NCI-H2029 treated with DMSO at 0.1 percent for 48 hours (cell line): ENCODE data around the gene STYXL2.

Source experiments
- DNase-seq: peaks from one replicate; lab custom pipeline; 2025; lab: John Stamatoyannopoulos, UW

The STYXL2 gene

DNA sequence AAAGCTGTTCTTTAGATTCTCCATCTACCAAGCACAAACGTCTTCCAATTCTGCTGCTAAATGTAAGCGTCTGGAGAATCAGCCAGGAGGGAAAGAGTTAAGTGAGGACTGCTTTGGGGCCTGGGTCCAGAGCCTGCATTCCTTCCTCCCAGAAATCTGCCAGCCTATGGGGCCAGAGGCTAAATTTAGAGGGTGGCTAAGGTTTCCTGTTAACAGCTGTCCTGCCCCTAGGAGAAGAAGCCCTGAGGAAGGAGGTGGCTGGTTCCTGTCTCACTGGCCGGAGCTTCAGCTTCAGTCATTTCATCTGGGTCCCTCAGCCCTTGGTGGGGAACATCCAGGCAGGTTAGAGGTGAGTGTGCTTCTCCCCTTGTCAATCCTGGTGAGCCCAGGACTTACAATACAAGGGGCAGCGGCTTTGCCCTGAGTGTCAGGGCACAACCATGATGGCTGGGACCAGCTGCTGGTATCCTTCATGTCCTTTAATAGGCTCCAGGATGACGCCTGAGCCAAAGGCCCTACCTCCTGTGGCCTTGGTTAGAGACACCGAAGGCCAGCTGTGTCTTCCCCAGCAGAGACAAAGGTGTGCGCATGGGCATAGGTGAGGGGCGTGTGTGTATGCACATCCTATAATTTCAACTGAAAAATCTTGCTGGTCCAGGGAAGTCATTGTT lies at the start of gene STYXL2:
Gene STYXL2 (plus strand): TSS at position 230 of the 671 bp plus-strand sequence. CDS start 775 bp downstream, outside the sequence.
- DNase-seq = no peak

DNA sequence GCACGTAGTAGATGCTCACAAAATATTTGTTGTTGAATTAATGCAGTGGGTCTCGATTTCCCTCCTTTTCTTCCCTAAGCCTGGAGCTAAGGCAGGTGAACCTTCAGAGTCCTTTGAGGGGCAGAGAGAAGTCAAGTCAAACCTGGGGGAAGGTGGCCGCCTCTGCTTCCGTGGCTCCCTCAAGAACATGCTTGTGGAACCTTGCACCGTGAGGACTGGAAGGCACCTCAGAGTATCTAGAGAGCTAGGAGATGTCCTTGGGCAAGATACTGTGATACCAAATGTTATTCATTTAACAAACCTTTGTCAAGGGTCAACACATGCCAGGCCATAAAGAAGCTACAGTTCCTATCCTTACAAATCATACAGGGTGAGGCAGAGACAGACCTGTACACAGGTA lies 42.0 kb upstream of the STYXL2 start:
- no peak for DNase-seq

DNA sequence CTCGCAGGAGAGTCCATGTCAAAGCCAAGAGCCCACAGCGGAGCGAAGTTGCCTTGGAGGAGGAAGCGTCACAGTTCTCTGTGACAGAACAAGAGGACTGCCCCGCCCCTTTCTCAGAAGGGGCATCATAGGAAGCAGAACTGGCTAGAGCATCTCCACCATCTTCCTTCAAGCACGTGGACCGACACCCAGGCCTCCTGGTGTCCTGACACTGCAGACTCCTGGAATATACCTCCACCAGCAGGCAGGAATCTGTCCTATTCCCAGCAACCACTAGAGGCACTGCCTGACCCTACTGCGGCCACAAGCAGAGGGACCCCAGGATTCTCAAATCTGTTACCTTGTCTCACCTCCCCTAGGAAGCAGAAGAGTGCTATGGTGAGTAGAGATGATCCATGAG lies 41.5 kb upstream of the STYXL2 start:
- no peak for DNase-seq

DNA sequence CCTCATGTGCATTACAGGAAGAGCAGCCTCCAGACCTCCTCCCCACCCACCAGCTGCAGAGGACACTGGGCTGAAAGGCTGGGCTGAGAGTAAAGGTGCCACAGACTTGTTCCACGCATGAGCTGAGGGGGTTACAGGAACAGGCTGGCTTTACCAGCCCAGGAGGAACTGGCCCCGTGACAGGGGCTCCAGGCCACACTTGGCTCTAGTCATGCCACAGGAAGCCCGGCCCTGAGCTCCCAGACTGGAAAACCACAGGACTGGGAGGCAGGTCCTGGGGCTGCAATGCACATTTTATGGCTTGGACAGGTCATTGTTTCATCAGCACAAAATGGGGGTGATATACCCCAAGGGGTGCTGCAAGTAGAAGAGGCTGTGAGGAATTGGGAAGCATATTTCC lies 39.3 kb upstream of the STYXL2 start:
- no peak for DNase-seq

DNA sequence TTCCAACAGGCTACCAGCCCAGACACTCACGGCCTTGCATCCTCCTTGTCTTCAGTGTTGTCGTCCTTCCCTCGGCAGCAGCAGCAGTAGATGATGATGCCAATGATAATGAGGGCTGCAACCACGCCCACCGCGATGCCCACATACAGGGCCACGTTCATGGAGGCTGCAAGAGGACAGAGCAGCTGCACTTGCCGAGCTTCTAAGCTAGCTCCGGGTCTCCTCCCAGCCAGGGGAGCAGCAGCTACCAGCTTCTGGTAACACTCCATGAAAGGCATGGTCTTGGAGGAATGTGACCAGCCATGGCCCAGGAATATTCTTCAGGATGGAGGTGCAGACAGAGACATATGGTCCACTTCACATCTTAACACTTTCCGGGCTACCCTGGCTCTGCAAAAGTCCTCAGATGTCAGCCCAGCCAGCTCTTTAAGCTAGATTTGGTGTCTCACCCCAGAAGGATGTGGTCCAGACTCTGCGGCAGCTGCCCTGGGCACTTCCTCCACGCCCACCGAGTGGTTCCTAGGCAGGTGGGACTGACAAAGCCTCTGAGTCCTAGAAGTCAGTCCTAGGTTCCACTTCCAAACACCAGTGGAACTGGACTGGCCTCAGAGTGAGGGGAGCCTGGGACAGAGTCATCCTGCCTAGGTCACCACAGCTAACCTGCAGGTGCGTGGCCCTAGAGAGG lies 38.8 kb upstream of the STYXL2 start:
- no peak for DNase-seq

DNA sequence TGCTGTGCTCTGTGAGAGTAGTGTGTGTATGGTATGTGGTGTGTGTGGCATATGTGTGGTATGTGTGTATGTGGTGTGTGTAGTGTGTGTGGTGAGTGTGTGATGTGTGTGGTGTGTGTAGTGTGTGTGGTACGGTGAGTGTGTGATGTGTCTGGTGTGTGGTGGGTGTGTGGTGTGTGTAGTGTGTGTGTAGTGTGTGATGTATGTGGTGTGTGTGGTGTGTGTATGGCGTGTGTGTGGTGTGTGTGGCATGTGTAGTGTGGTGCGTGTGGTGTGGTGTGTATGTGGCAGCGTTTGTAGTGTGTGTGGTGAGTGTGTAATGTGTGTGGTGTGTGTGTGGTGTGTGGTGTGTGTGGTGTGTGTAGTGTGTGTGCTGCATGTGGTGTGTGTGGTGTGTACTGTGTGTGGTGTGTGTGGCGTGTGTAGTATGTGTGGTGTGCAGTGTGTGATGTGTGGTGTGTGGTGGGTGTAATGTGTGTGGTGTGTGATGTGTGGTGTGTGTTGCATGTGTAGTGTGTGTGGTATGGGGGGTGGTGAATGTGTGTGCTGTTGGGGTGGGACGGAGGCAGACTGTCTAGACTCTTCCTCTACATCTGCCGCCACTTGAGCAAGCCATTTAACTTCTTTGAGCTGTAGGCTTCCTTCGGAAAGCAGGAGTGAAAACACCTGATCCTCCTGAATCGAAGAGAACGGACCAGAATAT lies 37.2 kb upstream of the STYXL2 start:
- DNase-seq = no peak

DNA sequence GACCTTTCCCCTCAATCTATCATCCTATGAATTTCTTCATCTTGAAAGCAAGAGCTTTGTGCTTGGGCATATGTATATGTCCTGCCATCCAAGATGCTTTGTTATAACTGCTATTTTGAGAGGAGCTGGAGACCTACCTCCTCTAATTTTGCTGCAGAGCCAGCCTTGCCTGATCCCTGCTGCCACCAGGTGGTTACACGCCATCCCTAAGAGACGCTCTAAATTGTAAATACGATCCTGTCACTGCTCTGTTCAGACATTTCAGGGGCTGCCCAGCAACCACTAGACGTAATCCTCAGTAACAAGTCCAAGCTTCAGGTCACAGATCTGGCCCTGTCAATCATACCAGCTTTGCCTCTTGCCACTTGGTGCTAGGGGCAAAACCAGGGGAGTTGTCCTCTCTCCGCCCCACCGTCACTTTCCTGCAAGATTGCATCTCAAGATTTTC lies 36.6 kb upstream of the STYXL2 start:
- peak; percentile 0 for DNase-seq

DNA sequence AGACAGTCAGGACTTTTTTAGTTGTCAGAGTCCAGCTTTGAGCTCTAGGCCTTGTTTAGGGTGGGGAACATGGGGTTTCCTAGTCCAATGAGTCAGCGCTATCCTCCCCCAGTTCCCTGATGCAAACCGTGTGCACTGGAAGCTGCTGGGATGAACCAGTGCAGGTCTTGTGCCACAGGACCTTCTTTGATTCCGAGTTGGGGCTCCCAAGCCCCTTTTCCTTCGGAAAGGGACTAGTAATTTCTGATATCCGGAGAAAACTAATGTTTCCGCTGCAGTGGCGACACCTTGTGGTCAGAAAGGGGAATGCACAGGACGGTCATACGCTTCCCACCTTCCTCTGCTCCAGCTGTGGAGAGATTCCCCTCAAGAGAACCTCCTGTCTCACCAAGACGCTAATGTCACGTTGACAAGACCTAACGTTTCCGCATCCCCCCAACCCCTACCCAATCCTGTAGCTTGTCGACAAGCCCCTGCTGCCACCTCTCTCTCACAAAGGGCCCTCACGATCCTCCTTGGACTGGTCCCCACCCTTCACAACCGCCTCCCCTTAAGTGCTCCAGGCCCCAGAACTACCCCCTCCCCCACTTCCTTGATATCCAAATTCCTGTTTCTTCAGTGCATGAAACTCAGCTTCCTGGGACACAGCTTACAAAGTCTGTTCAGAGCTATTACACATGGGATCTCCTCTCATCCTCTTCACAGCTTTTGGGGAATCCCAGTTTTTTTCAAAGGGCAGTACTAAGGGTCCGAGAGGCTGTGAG lies 34.6 kb upstream of the STYXL2 start:
- peak; percentile 0 for DNase-seq

DNA sequence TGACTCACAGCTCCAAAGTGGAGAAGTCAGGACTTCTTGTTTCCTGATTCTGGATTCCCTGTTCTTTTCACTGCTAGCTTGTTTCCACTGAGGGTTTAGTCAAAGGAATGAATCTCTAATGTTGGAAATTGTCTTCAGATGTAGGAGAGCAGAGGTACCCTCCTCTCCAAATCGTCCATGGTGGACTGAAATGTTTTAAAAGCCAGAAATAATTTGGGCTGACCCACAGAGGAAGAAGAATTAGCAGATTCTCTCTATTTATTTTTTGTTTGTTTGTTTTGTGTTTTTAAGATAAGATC lies 34.1 kb upstream of the STYXL2 start:
- DNase-seq = no peak

DNA sequence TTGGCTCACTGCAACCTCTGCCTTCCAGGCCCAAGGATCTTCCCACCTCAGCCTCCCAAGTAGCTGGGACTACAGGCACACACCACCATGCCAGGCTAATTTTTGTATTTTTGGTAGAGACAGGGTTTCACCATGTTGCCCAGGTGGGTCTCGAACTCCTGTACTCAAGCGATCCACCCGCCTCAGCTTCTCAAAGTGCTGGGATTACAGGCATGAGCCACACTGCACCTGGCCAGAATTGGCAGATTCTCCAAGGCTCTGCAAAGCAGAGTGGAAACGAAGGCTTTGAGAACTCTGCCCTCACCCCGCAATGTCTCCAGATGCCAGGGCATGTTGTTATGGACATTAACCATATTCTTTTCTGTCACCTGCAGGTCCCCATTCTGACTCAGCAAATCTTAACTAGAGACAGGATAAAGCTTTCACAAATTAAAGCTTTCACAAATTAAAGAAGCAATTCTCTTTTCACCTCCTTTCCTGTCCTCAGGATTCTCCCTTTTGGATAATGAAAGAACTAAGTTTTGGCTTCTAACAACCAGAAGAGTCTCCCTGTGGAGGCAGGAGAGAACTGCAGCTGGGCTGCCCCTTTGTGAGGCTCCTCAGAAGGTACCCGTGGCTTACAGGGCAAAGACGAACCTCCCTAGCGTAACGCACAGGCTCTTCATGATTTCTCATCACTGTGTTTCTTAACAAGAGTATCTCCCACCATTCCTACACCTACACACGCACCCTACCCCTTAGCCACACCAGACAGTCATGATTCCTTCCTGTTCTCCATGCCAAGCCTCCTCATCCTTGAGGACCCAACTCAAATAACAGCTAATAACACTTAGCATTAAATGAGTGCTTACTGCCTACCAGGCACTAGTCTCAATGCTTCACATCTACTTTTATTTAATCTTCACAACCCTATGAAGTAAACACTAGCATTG lies 33.5 kb upstream of the STYXL2 start:
- no peak for DNase-seq

DNA sequence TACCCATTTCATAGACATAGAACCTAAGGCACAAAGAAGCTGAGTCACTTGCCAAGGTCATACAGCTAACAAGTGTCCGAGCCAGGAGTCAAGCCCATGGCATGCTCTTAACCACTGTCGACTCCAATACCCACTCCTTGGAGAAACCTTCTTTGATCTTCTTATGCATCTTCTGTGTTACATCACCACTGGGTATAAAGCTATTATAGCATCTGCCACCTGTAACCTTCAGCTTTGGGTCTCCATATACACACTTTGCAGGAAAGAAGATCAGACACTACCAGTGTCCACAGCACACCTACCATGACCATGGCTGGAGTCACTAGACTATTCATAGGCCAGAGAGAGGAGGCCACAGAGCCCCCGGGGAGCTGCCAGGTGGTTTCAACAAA lies 32.8 kb upstream of the STYXL2 start:
- no peak for DNase-seq

DNA sequence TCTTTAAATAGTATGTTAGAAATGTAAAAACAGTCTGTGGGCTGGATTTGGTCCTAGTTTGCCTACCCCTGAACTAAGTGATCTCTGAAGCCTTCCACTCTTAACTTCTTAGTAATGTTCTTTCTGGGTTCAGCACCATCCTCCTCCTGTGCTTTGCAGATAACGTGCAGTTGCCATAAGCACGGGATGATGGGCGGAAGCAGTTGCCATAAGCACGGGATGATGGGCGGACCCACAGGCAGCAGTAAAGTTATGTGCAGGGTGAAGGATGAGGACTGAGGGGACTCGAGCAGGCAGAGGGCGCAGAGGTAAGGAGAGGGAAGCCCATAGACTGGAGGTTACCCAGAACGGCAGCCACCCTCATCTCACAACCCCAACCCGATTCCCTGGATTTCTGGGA lies 29.3 kb upstream of the STYXL2 start:
- no peak for DNase-seq

DNA sequence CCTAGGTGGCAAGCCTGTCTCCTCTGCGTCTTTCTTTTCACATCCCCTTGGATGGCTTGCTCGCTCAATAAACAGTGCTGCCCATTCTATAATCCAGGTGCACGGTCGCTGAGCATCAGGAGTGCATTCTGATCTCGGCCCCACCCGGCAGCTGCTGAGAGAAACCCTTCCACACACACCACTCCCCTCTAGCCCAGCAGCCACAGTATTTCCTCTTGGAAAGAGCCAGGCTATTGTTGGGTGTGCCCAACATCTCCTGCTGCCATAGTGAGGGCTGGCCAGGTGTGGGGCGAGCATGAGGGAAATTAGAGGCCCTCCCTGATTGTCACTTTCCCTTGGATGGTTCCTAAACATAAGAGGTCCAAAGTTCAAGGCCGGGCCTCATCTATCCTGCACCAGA lies 28.4 kb upstream of the STYXL2 start:
- no peak for DNase-seq

DNA sequence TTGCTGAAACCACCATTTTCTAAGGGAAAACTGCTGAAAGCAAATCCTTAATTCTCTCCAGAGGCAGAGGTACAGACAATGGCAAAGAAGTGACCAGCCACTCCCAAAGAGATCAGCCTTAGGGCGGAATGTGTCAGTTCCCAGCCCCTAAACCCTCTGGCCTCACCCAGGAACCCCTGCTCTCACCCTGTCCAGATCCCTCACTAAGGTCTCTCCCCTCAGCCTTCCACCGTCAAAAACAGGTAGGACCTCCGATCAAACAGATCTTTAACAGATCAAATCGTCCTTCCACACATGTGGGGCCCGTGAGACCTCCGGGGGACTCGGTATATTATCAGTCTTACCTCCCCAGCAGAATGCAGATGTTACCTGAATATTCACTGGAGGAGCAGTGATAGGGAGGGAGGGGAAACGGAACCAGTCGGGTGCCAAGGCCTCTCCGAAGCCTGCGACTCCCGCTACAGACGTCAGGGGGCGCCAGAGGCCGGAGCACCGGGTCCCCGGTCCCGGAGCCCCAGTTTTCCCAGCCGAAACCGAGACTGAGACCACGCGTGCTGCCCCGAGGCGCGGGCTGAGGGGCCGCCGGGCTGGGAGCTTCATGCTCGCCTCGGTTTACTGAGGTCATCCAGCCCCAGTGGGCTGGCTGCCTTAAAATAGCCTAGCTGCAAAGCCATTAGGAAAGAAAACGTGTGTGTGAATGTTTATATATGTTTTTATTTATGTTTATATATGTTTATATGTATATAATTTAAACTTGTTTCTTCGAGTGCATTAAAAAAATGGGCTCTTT lies 27.3 kb upstream of the STYXL2 start:
- DNase-seq = no peak

DNA sequence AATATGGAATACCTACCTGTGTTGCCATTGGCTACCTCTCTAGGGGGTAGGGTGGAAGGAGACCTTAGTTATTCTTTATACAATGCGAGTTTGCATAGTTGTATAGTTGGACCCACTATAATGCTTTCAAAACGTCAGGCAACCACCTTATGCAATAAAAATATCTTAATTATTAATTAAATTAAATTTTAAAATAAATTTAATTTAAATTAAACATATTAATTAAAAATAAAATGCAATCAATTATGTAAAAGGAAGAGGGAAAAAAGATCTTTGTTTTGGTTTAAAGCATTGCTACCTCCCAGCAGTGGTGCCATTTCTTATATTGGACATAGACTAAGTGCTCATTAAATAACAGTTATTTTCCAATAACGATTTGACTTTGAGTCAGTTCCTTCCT lies 26.0 kb upstream of the STYXL2 start:
- DNase-seq = no peak

DNA sequence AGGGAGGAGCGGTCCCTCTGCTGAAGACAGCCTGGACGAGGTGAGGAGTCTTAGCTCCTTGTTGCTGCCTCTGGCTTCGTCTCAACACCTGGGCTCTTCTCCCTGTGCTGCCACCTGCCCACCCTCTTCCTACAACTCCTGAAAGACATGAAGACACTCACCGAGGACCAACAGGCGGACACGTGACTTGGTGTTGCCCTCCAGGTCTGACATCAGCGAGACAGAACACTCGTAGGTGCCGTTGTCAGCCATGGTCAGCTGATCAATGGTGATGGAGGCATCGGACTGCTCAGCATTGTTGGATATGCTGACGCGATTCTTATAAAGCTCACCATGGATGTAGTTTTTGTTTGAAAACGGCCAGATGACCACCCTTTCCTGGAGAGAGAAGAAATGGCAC lies 25.1 kb upstream of the STYXL2 start:
- no peak for DNase-seq

DNA sequence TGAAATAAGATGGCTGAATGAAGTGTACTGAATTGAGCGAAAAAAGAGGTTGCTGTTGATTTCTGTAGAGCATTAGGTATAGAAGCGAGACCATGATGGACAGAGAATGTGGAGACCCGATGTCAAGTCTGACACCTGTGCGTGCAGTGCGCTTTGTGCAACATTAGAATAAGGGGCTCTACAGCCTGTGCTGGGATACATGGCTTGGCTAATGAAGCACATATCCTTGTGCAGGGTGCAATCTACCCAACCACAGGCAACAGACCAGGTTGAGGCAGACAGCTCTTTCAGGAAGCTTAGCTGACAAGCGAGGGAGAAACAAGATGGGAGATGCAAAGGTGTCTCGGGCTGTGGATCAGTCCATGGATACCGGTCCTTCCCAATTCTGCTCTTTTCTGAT lies 22.6 kb upstream of the STYXL2 start:
- no peak for DNase-seq

DNA sequence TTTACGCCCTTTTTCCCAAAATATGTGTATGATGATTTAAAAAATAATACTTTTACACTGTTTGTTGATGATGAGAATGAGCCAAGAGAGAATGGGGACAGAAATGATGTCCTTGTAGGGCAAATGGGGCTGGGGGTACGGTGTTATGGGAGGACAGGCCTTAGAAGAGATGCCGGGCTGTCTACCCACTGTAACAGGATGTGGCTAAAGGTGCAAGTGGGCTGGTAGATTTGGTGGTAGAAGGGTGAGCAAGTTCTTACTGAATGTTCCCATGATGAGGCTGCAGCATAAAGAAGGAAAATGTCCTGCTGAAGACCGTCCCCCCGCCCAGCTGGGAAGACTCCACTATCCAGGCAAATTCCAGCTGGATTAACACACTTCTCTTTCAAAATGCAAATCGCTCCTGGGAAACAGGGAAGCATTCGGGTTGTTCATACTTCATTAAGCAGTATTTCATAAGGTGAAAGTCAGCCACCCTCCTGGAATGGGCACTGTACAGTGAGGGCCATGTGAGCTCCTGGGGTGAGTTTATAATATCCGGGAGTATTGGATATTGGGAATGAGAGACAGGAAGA lies 17.7 kb upstream of the STYXL2 start:
- no peak for DNase-seq

DNA sequence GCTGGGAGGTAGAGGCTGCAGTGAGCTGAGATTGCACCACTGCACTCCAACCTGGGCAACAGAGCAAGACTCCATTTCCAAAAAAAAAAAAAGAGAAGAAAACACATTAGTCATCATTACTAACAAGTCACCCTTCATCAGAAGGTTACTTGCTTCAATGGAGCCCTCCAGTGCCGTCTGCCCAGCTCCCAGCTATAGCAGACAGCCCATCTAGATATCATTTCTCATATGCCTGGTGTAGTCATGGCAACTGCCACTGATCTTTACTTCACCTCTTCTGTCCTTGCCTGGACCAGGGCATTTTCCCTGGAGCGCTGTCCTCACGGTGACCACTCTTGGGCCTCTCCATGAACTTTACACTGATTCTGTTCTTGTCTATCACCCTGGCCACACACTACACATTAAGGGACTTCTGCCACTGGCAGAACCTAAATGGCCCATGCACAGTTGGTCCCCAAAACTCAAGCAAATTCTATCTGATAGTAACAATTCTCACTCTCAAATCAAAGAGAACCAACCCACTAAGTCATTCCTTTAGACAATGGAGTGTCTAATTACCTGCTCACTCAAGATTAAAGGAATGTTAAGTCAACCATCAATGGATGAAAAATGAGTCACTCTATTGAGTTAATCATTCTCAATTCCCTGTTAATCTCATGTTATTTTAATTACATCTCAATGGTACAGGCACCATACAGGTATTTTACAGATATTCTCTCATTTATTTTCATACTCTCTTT lies 16.6 kb upstream of the STYXL2 start:
- no peak for DNase-seq

DNA sequence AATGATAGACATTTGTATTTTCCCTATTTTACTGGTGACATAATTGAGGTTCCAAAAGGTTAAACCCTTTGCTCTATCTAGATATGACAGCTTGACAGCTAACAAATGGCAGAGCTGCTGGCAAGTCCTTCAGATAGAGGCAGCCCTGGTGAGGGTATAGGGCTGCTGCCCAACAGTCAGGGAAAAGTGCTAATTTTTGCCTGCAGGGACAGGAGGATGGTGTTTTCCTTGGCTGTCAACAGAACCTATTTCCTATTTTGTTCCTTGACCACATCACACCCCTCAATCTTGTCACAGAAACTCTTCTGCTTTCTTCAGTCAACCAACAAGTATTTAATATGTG lies 16.0 kb upstream of the STYXL2 start:
- no peak for DNase-seq
